Central memory CD8-positive, alpha-beta T cell (primary cell): ENCODE results near the gene MAPK4.
"Not testable (repeated sequence)": the region's sequence is repeated elsewhere in the genome, so short reads cannot be mapped to it uniquely, and the experiment has no call there.

Source experiments
- ATAC-seq: fragments of 150-1000 bp; cut with Tn5 transposase; replicated peaks from 2 replicates; pipeline ENCODE4 v1.10.0; 2022; ENCODE audit warnings: mild to moderate bottlenecking, moderate FRiP score, moderate number of reproducible peaks; ENCODE audit not compliant: poor library complexity, severe bottlenecking; ENCODE audit errors: extremely low read depth
- DNase-seq, 2 donors: peaks; one replicate each; pipeline ENCODE4 v3.0.0; 2021; ENCODE audit warnings: low spot score in 2 of 2
- H3K27ac Mint-ChIP-seq: one replicate; pipeline ENCODE4 v1.8.0; 2022; ENCODE audit warnings: low read depth, mild to moderate bottlenecking, moderate library complexity, mixed read lengths
- H3K27me3 Mint-ChIP-seq: one replicate; pipeline ENCODE4 v1.8.0; 2022; ENCODE audit warnings: mixed read lengths
- H3K36me3 Mint-ChIP-seq: one replicate; pipeline ENCODE4 v1.8.0; 2022; ENCODE audit warnings: mild to moderate bottlenecking, moderate library complexity, mixed read lengths; ENCODE audit not compliant: insufficient read depth
- H3K4me1 Mint-ChIP-seq: one replicate; pipeline ENCODE4 v1.8.0; 2022; ENCODE audit warnings: mixed read lengths
- H3K4me3 Mint-ChIP-seq: one replicate; pipeline ENCODE4 v1.8.0; 2022; ENCODE audit warnings: mild to moderate bottlenecking, moderate library complexity, mixed read lengths
- H3K9me3 Mint-ChIP-seq: one replicate; pipeline ENCODE4 v1.8.0; 2022; ENCODE audit warnings: mixed read lengths

MAPK4 gene

GRCh38 chr18:50581517-50581916 lies 21.6 kb downstream of the MAPK4 start:
- peaks cover 29% of the 10 kb centered on the region for H3K27me3 Mint-ChIP-seq
- H3K27ac Mint-ChIP-seq: no peak overlapping the region
- DNase-seq (no peak), ATAC-seq (no peak)
- no peaks in the 10 kb centered on the region for H3K4me1 Mint-ChIP-seq
- no peaks in the 10 kb centered on the region for H3K36me3 Mint-ChIP-seq
- no peak overlapping the region for H3K4me3 Mint-ChIP-seq
- peaks cover 8% of the 10 kb centered on the region for H3K9me3 Mint-ChIP-seq

DNA sequence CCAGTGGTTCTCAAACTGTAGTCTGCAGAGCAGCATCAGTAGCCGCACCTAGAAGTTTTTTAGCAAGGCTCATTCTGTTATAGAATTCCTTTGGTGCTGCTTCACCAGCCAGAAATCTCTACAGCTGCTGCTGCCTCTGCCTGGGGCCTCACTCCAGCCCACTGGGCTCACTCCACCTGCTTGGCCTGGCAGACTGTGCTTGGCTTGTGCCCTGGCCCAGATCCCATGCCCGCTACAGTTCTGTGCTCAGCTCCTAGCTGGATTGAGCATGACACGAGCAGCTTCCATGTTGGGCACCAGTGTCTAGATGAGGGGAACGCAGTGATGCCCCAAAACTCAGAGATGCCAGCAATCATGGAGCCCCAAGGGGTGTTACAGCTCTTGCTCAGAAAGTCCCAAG lies 22.6 kb downstream of the MAPK4 start:
- peaks cover 29% of the 10 kb centered on the region for H3K27me3 Mint-ChIP-seq
- DNase-seq (no peak), ATAC-seq (no peak)
- no peaks in the 10 kb centered on the region for H3K36me3 Mint-ChIP-seq
- peaks cover 8% of the 10 kb centered on the region for H3K9me3 Mint-ChIP-seq
- no peak overlapping the region for H3K4me3 Mint-ChIP-seq
- H3K4me1 Mint-ChIP-seq: no peaks in the 10 kb centered on the region
- no peak overlapping the region for H3K27ac Mint-ChIP-seq

- no peak overlapping the region for H3K4me3 Mint-ChIP-seq
- no peak overlapping the region for H3K27ac Mint-ChIP-seq
- no peak for ATAC-seq
- H3K4me1 Mint-ChIP-seq: no peaks in the 10 kb centered on the region
- no peak for DNase-seq
- H3K9me3 Mint-ChIP-seq: no peaks in the 10 kb centered on the region
- no peaks in the 10 kb centered on the region for H3K36me3 Mint-ChIP-seq
- H3K27me3 Mint-ChIP-seq: peaks cover 17% of the 10 kb centered on the region
These were observed 26.8 kb downstream of the MAPK4 start for GRCh38 chr18:50586710-50587109.

DNA sequence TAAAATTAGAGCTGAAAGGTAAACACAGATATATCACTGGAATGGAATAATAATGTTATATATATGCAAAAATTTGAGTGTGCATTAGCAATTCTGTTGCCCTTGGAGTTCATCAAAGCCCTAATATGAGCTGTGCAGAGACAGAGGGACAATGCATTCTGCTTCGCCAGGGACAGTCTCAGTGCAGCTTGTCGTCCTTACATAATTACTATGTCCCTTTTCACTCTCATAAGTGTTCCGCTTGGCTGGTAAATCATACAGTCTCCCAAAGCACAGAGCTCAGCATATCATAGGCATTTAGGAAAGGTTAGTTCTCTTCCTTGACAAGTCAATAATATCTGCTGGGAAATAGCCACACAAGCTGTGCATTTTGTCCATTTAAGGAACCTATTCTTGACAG lies 30.7 kb downstream of the MAPK4 start:
- Mint-ChIP-seq H3K9me3 (no peaks in the 10 kb centered on the region), H3K27ac (no peak overlapping the region), H3K4me1 (no peaks in the 10 kb centered on the region), H3K4me3 (no peak overlapping the region), H3K36me3 (no peaks in the 10 kb centered on the region), H3K27me3 (peaks cover 17% of the 10 kb centered on the region)
- DNase-seq (no peak), ATAC-seq (no peak)

DNA sequence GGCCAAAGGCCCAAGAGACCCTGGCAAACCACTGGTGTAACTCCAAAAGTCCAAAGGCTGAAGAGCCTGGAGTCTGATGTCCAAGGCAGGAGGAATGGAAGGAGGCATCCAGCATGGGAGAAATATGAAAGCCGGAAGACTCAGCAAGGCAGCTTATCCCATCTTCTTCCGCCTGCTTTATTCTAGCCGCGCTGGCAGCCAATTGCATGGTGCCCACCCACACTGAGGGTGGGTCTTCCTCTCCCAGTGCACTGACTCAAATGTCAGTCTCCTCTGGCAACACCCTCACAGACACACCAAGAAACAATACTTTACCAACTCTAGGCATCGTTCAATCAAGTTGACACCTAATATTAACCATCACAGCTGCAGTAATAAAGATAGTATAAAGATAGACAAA lies 34.1 kb downstream of the MAPK4 start:
- Mint-ChIP-seq H3K27ac (no peak overlapping the region), H3K27me3 (peaks cover 25% of the 10 kb centered on the region), H3K4me1 (no peaks in the 10 kb centered on the region), H3K4me3 (no peak overlapping the region), H3K9me3 (no peaks in the 10 kb centered on the region), H3K36me3 (no peaks in the 10 kb centered on the region)
- DNase-seq (no peak), ATAC-seq (no peak)

GRCh38 chr18:50594942-50595341 lies 35.1 kb downstream of the MAPK4 start:
- H3K27ac Mint-ChIP-seq: no peak overlapping the region
- ATAC-seq: no peak
- no peak for DNase-seq
- no peak overlapping the region for H3K4me3 Mint-ChIP-seq
- H3K36me3 Mint-ChIP-seq: no peaks in the 10 kb centered on the region
- H3K9me3 Mint-ChIP-seq: no peaks in the 10 kb centered on the region
- H3K4me1 Mint-ChIP-seq: no peaks in the 10 kb centered on the region
- H3K27me3 Mint-ChIP-seq: peaks cover 28% of the 10 kb centered on the region

- Mint-ChIP-seq H3K27ac (no peak overlapping the region), H3K4me3 (no peak overlapping the region), H3K36me3 (no peaks in the 10 kb centered on the region), H3K27me3 (peaks cover 62% of the 10 kb centered on the region), H3K9me3 (peaks cover 6% of the 10 kb centered on the region), H3K4me1 (no peaks in the 10 kb centered on the region)
- ATAC-seq: no peak
- no peak for DNase-seq
These were observed 42.6 kb downstream of the MAPK4 start for GRCh38 chr18:50602466-50602865.

GRCh38 chr18:50606609-50607008 lies 46.7 kb downstream of the MAPK4 start:
- Mint-ChIP-seq H3K27ac (no peak overlapping the region), H3K36me3 (no peaks in the 10 kb centered on the region), H3K27me3 (peaks cover 43% of the 10 kb centered on the region), H3K9me3 (peaks cover 8% of the 10 kb centered on the region), H3K4me3 (no peak overlapping the region), H3K4me1 (no peaks in the 10 kb centered on the region)
- DNase-seq: no peak
- no peak for ATAC-seq

DNA sequence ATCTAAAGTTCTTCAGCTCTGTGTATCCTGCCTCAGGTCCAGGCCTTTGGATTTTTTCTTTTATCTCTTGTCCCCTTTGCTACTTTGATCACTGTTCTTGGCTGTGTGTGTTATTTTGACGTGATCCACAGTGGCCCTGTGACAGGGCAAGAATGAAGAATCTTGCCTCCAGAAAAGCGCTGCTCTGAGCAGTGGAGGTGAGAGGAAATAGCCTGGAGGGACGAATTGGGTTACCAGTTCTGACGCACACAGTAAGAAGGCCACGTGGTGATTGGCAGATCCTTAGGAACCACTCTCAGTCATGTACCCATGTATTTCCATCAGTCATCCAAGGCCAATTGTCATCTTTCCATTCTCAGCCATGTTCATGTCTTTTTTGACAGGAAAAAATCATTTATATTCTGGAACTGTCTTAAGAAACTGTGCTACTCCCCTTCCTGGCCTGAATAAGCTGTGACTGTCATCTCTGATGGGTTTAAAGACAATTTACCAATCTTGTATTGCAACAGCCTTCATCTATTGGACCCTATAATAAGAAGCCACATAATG lies 47.6 kb downstream of the MAPK4 start:
- Mint-ChIP-seq H3K27ac (no peak overlapping the region), H3K4me3 (no peak overlapping the region), H3K9me3 (peaks cover 4% of the 10 kb centered on the region), H3K4me1 (no peaks in the 10 kb centered on the region), H3K36me3 (no peaks in the 10 kb centered on the region), H3K27me3 (peaks cover 41% of the 10 kb centered on the region)
- no peak for DNase-seq
- ATAC-seq: no peak

DNA sequence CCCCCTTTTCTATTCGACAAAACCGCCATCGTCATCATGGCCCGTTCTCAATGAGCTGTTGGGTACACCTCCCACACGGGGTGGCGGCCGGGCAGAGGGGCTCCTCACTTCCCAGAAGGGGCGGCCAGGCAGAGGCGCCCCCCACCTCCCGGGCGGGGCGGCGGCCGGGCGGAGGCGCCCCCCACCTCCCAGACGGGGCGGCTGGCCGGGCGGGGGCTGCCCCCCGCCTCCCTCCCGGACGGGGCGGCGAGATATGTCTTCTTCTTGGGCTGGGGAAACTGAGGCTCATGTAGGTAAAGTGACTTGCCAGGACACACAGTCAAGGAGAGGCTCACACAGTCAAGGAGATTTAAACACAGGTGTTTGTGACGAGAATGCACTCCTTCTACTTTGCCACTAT lies 49.3 kb downstream of the MAPK4 start:
- not testable (repeated sequence) for H3K36me3 Mint-ChIP-seq, H3K4me1 Mint-ChIP-seq, H3K27ac Mint-ChIP-seq, DNase-seq, ATAC-seq, H3K4me3 Mint-ChIP-seq, H3K9me3 Mint-ChIP-seq
- peaks cover 29% of the 10 kb centered on the region for H3K27me3 Mint-ChIP-seq

DNA sequence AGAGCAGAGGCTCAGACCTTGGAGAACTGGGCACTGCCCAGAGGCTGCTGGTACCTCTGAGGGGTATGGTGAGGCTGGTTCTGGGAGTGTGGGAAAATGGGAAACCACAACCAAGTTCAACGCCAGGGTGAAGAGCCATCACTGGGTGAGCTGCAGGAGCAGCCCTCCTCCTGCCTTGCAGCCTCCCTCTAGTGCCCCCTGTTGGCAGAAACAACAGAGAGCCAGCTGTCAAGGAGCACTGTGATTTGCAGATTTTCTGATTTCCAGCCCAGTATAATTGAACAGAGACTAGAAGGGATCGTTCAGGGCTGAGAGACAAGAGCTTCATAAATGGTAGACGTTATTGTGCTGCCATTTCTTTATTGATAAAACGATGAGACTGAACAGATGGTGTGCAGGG lies 50.5 kb downstream of the MAPK4 start:
- no peaks in the 10 kb centered on the region for H3K4me1 Mint-ChIP-seq
- H3K36me3 Mint-ChIP-seq: no peaks in the 10 kb centered on the region
- DNase-seq (no peak), ATAC-seq (no peak)
- no peak overlapping the region for H3K4me3 Mint-ChIP-seq
- H3K27ac Mint-ChIP-seq: no peak overlapping the region
- H3K9me3 Mint-ChIP-seq: peaks cover 4% of the 10 kb centered on the region
- H3K27me3 Mint-ChIP-seq: peaks cover 18% of the 10 kb centered on the region

GRCh38 chr18:50611529-50611941 lies 51.6 kb downstream of the MAPK4 start:
- H3K9me3 Mint-ChIP-seq: peaks cover 4% of the 10 kb centered on the region

GRCh38 chr18:50614838-50615237 lies 55.0 kb downstream of the MAPK4 start:
- ATAC-seq: no peak
- H3K36me3 Mint-ChIP-seq: no peaks in the 10 kb centered on the region
- no peaks in the 10 kb centered on the region for H3K4me1 Mint-ChIP-seq
- no peak overlapping the region for H3K4me3 Mint-ChIP-seq
- H3K27ac Mint-ChIP-seq: no peak overlapping the region
- H3K27me3 Mint-ChIP-seq: peaks cover 32% of the 10 kb centered on the region
- H3K9me3 Mint-ChIP-seq: peaks cover 4% of the 10 kb centered on the region
- DNase-seq: no peak

More at GRCh38 chr18:50611529-50611941, 51.6 kb downstream of the MAPK4 start:
- peaks cover 19% of the 10 kb centered on the region for H3K27me3 Mint-ChIP-seq
- ATAC-seq (no peak), DNase-seq (no peak)
- no peaks in the 10 kb centered on the region for H3K4me1 Mint-ChIP-seq
- H3K4me3 Mint-ChIP-seq: no peak overlapping the region
- H3K27ac Mint-ChIP-seq: no peak overlapping the region
- no peaks in the 10 kb centered on the region for H3K36me3 Mint-ChIP-seq
